ENCODE measurements around the gene PCDH9.

PCDH9 gene

DNA sequence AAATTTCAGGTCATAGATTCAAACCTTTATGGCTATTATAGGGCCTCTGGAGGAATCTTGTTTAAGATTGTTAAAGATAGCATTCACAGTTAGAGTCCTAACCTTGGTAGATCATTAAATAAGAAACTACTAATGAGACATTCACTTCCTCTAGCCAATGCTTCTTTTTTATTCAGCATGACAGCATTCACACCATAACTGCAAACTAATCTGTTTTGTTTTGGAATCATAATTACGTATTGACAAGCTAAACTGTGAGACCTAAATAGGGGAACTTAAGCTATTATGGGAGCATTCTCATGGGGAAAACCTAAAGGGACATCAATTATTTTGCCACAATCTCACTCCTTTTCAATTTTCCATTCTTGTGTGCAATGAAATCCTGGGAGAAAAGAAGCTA lies 653.8 kb downstream of the PCDH9 start:
- no peak for DNase-seq (ENCODE audit: low read depth in 3 of 3)

DNA sequence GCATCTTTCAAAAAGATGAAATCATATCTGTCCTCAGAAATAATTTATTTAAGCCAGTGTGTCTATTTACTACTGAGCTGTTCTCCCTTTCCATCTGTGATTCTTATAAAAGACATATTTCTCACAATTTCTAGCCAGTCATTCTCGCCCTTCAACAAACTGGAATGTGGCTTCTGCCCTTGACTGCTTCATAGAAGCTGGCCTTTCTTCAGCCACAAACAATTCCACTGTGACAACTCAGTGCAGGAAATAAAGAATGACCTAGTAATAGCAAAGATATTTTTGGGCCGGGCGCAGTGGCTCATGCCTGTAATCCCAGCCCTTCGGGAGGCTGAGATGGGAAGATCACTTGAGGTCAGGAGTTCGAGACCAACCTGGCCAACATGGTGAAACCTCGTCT lies 655.5 kb downstream of the PCDH9 start:
- no peak for DNase-seq (ENCODE audit: low read depth in 3 of 3)

- DNase-seq (ENCODE audit: low read depth in 3 of 3) = no peak
Observed at GRCh38 chr13:66567899-66568612, 662.1 kb downstream of the PCDH9 start.

DNA sequence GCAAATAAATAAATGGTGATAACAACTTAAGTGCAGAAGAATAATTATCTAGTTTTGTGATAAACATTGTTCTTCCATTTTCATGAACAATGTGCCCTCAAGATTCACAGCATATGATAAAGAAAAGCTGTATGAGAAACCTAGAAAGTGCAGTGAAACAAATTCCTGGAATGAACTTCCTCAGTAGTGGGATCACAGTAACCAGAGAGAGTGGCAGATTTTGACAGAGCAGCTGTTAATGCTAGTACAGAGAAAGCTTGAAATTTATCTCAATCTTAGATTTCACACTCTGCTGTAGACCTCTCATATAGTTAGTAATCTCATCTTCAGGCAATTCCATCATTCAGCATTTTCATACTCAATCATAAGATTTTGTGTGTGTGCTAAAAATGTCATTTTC lies 664.9 kb downstream of the PCDH9 start:
- no peak for DNase-seq (ENCODE audit: low read depth in 3 of 3)

GRCh38 chr13:66563076-66563475 lies 667.1 kb downstream of the PCDH9 start:
- no peak for DNase-seq (ENCODE audit: low read depth in 3 of 3)

DNA sequence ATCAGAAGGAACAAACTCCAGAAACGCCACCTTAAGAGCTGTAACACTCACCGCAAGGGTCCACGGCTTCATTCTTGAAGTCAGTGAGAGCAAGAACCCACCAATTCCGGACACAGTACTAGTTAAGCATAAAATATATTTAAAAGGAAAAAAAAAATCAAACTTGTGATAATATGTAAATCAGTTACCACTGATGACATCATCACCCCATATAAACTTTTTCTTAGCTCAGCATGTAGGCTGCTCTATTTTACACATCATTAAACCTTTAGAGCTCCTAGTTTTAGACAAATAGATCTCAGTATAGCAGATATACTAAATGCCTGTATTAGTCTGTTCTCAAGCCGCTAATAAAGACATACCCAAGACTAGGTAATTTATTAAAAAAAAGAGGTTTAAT lies 668.1 kb downstream of the PCDH9 start:
- DNase-seq (ENCODE audit: low read depth in 3 of 3) = no peak

DNA sequence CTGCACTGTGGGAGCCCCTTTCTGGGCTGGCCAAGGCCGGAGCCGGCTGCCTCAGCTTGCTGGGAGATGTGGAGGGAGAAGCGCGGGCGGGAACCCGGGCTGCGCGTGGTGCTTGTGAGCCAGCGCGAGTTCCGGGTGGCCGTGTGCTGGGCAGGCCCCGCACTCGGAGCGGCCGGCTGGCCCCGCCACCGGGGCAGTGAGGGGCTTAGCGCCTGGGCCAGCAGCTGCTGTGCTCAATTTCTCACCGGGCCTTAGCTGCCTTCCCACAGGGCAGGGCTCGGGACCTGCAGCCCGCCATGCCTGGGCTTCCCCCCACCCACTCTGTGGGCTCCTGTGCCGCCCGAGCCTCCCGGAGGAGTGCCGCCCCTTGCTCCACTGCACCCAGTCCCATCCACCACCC lies 669.1 kb downstream of the PCDH9 start:
- no peak for DNase-seq (ENCODE audit: low read depth in 3 of 3)

DNA sequence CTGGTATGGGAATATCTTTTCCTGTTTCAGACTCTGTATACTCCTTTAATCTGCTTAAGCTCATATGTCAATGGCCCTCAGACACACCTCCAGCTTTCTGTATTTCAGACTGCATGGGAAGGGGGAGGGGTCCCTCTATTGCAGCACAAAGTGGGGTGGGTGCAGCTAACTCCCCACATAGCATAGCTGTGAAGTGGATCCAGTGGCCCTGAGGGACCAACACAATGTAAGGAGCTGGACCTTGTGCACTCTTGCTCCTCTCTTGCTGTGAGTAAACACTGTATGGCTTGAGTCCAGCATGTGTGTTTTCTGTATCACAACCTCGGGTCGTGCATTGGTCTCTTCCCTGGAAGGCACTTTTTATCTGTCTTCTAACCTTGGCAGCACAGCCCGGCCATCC lies 669.9 kb downstream of the PCDH9 start:
- no peak for DNase-seq (ENCODE audit: low read depth in 3 of 3)

DNA sequence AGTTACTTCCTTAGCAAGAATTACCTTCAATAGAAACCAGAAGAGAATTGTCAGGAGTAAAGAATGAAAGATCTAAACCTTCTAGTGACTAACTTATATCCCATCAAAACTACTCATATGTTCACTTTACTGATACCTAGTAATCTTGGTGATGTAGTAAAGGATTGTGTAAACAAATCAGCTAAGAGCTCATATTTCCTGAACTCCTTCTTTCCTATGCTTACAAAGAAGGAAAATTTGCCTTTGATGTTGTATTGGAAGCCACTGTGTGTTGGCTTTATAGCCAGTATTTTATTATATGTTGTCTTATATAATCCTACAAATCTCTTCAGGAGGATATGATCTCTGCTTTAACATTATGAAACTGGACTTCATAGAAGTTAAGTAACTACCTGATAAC lies 671.0 kb downstream of the PCDH9 start:
- DNase-seq (ENCODE audit: low read depth in 3 of 3) = no peak

DNA sequence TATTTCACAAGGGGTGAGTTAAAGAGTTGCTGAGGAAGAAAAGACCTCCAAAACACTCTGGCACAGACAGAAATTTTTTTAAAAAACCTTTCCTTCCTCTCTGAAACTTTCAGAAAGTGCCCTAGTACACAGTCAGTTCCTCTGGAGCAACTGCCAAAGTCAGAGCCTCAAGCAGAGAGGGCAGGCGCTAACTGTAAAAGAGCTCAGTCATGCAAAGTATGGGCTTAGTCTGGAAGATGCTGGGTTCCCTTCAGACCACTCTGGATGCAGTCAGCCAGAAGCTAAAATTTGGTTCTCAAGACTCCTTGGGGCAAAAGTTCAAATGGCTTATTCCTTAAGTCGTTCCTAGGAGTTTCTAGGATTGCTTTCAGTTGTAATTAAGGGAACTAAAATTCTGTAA lies 671.6 kb downstream of the PCDH9 start:
- DNase-seq (ENCODE audit: low read depth in 3 of 3) = no peak

DNA sequence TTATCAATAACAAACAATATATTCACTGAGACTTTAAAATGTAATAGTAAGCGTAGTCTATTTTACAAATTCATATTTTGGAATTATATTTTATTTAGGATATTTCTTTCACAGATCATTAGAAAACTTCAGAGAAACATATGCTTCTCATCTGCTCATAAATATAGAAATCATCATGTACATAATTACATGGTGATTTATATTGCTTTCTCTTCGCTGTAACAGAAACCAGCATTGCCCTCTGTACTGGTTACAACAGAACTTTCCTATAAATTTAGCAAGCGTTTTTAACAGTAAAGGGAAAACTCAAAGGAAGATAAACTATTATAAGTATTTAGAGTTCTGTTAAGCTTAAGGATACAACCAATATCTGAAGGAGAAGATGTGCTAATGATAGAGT lies 672.8 kb downstream of the PCDH9 start:
- DNase-seq (ENCODE audit: low read depth in 3 of 3) = no peak

- no peak for DNase-seq (ENCODE audit: low read depth in 3 of 3)
Observed at GRCh38 chr13:66556306-66556705, 673.8 kb downstream of the PCDH9 start.

GRCh38 chr13:66553391-66553790 lies 676.7 kb downstream of the PCDH9 start:
- DNase-seq (ENCODE audit: low read depth in 3 of 3) = no peak

DNA sequence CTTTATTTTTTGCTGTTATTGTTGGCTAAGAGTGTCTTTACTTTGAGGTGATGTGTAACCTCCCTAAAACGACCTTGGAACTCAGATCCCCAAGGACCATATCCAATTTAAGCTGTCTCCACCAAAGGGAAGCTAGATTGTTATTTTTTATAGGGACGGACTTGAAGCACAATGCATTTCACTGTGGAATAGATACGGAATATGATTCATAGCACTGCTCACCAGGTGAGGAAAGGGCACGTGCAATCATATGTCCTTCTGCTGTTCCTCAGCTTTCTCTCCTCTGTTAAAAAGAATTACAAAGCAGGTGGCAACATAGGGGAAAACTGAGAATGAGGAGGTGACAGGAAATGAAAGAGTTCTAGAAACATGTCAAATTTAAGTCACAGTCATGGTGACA lies 679.0 kb downstream of the PCDH9 start:
- no peak for DNase-seq (ENCODE audit: low read depth in 3 of 3)

DNA sequence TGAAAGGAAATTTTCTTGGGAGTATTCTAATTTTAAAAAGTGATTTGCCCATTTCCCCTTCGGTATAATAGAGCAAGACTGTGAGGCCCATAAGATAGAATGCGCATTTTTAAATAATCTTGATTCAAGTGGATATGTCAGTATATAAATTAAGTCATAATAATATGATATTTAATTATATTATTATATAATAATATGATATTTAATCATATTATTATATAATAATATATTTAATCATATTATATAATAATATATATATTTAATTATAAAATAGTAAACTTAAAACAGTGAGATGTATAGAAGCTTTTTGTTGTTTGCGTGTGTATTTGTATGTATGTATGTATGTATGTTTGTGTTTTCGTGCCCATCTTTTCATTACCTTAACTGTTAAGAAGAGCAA lies 682.5 kb downstream of the PCDH9 start:
- no peak for DNase-seq (ENCODE audit: low read depth in 3 of 3)

DNA sequence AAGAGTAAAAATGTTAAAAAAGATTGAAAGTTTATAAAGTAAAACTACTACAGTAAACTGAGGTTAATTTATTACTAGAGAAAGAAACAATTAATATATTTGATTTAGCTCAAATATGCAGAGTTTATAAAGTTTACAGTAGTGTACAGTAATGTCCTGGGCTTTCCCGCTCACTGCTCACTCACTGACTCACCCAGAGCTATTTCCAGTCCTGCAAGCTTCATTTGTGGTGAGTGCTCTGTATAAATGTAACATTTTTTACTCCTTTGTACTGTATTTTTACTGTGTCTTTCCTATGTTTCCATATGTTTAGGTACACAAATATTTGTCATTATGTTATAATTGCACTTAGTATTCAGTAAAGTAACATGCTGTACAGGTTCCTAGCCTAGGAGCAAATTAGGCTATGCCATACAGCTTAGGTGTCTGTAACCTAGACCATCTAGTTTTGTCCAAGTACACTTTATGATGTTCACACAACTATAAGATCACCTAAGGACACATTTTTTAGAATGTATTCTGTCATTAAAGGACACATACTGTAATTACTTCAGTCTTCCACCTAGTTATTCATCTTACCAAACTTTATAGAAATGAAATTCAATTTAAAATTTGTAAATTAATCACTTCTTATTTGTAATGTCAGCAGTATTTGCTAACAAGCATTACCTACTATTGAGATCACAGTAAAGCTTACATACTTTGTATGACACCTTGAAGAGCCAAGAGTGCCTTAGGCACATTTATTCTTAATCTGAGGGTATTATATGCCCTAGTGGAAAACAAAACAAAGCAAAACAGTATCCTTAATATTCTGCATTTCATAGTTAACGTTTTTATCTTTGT lies 683.4 kb downstream of the PCDH9 start:
- no peak for DNase-seq (ENCODE audit: low read depth in 3 of 3)

- DNase-seq (ENCODE audit: low read depth in 3 of 3) = no peak
Observed at GRCh38 chr13:66543780-66544179, 686.4 kb downstream of the PCDH9 start.

DNA sequence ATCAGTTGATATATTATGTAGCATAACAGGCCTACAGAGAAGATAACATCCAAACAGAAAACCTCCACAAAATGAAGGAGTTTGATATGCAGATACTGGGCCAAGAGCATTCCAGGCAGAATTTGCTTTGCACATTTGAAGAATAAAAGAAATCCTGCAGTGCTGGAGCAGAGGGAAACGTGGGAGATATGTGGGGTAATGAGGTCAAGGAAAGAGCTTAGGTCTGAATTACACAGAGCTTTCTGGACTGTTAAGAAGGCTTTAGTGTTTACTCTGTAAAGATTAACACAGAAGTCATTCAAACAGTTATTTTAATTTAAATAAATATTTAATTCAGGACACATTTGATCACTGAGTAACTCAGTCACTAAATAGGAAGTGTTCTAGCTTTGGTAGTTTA lies 692.7 kb downstream of the PCDH9 start:
- DNase-seq (ENCODE audit: low read depth in 3 of 3) = no peak

DNA sequence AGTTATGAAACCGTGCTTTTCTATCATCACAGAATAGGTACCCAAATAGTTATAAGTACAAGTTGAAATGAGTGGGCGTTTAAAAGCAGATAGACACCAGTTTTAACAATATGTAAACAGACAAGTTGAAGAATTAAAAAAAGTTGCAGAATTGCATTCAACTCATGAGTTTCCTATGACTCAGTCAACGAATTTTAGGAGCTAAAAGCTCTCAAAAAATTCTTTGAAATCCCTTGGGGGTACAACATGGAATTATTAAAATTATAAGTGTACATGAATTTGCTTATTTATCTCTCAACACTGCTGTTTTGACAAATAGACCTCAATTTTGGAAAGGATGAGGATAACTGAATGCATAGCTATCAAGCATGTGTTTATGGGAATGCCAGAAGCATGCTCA lies 693.4 kb downstream of the PCDH9 start:
- no peak for DNase-seq (ENCODE audit: low read depth in 3 of 3)

DNA sequence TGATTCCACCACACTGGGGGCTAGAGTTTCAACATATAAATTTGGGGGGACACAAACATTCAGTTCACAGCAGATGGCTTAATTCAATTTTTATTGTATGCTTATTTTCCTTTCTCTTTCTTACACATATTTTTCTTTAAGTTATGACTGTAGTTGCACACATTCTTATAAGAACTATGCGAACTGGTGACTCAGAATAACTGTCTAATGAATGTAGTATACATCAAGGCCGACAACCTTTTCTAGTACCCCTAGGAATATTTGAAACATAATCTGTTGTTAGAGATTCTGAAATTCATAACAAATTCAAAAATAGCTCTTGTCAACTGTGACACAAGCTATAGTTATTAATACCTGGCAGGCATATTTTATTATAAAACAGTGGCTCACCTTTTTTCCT lies 695.6 kb downstream of the PCDH9 start:
- DNase-seq (ENCODE audit: low read depth in 3 of 3) = no peak

- DNase-seq (ENCODE audit: low read depth in 3 of 3) = no peak
Observed at GRCh38 chr13:66532845-66533244, 697.3 kb downstream of the PCDH9 start.

DNA sequence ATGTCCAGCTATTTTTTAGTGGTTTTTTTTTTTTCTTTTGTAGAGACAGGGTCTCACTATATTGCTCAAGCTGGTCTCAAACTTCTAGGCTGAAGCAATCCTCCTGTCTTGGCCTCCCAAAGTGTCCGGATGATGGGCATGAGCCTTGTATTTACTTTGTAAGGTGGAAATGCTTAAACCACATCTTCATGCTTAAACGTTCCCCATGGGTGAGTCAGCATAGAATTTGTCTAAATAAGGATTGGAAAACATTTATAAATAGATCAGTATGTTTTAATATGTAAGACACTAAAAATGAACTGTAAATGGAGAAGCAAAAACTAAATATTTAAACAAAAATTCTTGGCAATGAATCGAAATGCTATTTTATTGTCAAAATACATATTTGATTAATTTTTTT lies 698.0 kb downstream of the PCDH9 start:
- DNase-seq (ENCODE audit: low read depth in 3 of 3) = no peak

- DNase-seq (ENCODE audit: low read depth in 3 of 3) = no peak
Observed at GRCh38 chr13:66530686-66531085, 699.5 kb downstream of the PCDH9 start.

Data from stimulated activated CD4-positive, alpha-beta T cell treated with anti-CD3 and anti-CD28 coated beads, TNF-alpha, amount 100 ng/mL, for 48 hours (primary cell).